Raji (cell line): ENCODE results near the gene INSYN2B.

Experiments
- POLR2A ChIP-seq: IDR thresholded peaks from 2 replicates; pipeline ENCODE4 v1.6.1; 2011; ENCODE audit warnings: low read depth, low read length, control low read depth; ENCODE audit not compliant: insufficient read depth

Gene INSYN2B

DNA sequence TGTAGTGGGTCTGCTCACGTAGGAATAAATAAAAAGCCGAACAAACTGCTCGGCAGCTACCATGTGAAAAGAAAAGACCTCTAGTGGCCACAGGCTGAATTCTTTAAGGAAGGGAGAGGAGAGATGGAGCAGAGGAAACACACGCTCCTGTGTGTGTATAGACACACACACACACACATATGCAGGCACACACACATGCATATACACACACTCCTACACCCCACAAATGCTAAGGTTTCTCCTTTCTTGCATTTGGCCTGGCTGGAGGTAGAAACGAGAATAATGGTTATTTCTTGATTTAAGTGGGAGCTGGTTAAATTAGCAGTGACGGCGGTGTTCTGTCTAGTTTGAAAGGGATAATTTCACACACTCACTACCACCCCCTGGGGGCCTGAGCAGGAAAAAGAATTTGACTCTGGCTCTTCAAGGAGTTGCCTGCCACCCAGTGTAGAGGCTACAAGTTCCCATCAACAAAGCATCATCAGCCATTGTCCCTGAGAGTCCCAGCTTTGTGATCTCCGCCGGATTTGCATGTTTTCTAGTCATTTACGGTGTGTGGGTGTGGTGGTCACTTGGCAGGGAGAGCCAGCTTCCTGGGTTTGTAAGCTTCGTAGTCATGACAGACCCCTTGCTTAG, at the start of gene INSYN2B:
INSYN2B (minus strand) TSS at position 78 of the 636 bp plus-strand sequence. CDS start 96,597 bp downstream, outside the sequence.
- TF ChIP-seq POLR2A, result no peak

DNA sequence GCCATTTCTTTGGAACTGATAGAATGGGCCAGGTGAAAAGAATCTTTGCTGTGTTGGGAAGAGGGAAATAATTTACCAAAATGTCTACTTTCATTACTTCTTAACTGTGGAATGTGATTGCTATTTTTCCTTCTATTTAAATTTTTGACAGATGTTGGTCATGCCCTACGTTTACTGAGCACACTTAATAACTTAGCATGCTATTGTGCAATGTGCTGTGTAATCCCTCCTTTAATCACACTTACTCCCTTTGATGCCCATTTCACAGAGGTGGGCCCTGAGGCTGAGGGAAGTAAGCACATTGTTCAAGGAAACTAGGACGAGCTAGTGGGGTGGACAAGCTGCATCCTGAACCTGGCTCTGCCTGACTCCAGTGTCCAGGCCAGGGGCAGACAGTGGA, 47.8 kb upstream of the INSYN2B start:
- no peak for TF ChIP-seq POLR2A

DNA sequence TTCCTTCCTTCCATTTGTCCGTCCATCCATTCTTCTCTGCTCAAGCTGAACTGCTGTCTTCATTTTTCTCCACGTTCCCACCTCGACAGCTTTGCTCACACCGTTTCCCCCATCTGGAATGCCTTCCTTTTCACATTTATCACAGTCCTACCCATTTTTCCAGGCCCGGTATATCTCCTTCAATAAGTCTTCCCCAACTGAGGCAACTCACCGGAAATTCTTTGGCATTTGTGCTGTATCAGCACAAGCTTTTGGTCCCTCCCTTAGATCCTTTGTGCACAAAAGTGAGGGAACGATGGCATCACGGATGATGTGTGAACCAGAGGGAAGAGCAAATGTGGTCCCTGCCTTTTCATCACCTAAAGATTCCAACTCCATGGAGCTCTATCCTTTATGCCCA, 45.6 kb upstream of the INSYN2B start:
- TF ChIP-seq POLR2A, result no peak

DNA sequence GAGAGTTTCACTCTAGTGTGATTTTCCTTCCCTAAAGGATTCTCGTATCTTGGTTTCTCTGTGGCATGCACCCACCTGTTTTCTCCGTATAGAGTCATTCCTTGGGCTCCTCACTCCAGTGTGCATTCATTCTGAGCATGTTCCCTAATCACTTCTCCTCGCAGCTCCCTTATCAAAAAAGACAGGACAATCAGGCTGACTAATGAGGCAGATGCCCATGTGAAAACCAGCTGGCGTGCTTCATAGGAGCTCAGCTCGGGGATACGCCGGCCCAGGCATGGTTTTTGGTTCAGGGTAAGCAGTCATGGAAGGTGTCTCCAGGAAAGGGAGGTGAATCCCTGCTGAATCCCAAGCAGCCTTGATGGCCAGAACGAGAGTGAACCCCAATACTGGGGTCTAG, 41.2 kb upstream of the INSYN2B start:
- no peak for TF ChIP-seq POLR2A

DNA sequence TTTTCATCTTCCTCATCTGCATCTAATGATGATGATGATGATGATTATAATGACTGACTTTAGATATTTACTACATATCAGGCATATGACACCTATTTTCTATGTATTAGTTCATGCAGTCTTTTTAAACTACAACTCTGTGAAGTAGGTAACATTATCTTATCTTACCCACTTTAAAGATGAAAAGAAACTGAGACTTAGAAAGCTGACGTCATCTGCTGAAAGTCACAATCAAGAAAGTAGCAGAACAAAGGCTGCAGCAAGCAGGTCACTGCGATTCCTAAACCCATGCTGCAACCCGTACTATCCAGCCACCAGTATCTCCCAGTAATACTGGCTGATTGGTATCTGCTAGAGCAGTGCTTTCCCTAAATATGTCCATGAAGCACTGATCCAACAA, 40.1 kb upstream of the INSYN2B start:
- TF ChIP-seq POLR2A, result no peak

DNA sequence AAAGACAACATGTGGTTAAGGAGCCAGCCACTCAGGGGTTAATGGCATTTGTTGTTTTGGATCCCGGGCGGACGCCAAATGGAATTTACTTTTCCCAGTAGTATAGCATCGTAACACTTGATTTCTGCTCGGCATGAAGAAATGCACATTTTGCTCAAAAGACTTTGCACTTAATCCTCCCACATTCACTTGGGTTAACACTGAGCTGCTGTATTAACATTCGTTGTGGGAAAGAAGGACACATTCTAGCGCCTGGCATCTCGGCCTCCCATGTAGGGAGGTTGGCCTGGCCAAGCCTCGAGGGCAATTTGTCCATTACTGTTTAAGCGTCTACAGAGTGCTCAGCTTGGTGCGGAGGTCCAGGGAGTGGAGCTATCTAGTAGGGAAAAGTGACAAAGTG, 32.3 kb upstream of the INSYN2B start:
- no peak for TF ChIP-seq POLR2A

DNA sequence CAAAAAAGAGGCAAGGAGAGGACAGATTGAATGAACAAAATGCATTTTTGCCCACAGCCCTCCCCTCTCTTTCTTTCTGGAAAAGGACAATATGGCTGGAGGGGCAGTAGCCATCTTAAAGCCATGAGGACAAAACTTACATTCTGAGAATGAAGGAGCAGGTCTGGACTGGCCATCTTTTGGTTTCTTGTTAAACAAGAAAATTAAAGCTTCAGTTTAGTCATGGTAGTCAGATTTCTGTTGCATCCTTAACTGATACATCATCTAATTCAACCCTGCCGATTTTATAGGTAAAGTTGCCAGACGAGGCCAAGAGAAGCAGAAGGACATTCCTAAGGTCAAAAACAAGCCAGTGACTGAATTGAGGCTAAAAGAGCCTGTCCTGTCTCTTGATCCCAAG, 31.5 kb upstream of the INSYN2B start:
- no peak for TF ChIP-seq POLR2A

DNA sequence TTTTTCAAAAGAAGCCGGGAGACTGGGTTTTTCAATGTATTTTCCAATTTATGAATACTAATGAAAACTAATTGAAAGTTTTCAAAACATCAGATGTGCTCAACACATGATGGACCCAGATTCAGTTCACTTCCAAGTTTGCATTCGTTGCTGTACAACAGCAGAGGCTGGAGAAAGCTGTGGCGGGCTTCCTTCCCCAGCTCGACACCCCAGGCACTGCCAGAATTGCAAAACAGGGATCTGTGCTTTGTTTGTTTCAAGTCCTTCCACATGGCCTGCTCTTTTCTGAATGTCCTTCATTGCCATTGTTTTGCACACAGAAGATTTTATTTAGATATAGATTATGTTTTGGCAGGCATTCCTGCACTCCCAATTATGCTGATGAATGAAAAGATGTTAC, 30.3 kb upstream of the INSYN2B start:
- no peak for TF ChIP-seq POLR2A

DNA sequence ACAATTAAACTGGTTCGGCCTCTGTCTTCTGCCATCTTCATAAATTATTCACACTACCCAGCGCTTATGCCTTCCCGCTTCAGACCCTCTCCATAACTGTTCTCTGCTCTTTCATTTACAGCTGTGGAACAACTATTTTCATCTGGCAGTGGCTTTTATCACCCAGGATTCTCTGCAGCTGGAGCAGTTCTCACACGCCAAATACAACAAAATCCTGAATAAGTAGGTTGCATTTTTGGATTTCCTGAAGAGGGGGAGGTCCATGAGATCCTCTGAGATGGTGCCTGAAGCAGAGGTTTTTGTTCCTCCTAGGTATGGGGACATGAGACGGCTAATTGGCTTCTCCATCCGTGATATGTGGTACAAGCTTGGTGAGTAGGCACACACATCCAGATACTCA, 28.1 kb upstream of the INSYN2B start:
- no peak for TF ChIP-seq POLR2A

DNA sequence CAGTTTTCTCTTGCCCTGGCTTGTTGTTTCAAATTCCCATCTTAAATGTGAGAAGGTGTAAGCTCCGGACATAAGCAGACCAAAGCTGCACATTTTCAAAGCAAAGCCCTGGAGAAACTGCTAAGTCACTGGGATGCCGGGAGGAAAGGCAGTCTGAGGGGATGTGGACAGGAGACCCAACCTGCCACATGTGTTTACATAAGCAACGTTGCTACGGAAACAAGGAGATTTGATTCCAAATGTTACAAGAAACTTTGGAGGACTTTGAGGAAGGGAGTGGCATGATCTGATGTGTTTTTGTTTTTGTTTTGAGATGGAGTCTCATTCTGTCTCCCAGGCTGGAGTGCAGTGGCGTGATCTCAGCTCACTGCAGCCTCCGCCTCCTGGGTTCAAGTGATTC, 25.7 kb upstream of the INSYN2B start:
- TF ChIP-seq POLR2A, result no peak

DNA sequence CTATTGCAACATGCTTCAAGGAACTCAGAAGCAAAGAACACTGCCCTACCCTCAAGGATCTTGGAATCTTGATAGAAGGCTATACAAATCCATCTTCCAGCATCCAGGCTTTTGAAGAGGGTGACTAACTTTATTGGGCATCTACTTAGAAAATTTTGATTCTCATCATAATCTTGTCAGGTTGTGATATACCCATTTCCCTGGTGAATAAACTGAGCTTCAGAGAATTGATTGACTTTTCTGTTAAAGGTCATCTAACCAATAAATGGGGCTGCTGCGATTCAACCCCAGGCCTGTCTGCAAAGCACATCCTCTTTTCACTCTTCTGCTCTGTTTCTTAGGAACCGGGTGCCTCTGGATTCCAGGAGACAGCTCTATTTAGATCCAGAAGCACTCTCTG, 19.9 kb upstream of the INSYN2B start:
- no peak for TF ChIP-seq POLR2A

DNA sequence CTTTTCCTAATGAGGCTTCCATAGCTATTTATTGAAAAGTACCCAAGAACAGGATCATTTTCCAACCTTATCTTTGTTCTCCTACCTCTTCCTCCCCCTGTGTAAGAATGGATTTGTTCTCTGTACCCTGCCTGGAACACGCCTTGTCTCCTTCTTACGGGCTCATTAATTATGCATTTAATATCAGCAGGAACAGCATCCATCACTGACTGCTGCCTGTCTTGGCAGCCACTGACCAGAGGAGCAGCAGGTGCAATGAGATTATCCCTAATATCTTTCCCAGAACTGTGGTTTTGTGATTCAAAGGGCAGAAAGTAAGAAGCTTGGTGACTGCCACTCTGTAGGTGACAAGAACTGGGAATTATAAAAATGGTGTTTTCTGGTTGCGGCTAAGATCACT, 19.3 kb upstream of the INSYN2B start:
- no peak for TF ChIP-seq POLR2A

DNA sequence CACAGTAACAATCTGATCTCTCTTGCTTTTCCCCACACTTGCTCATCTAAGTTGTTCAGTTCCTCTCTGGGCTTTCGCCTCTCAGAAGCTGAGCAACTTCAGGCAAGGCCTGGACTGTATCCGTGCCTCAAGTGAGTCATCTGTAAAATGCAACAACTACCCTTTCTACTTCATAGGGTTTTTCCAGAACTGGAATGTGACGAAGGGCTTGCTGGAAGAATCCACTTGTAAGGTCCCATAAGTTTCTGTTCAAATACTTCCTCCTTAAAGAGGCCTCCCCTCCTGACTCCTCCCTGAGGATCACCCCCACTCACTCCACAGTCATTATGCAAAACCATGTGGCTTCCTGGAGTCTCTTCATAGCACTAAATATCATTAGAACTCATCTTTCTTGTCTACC, 17.5 kb upstream of the INSYN2B start:
- no peak for TF ChIP-seq POLR2A

DNA sequence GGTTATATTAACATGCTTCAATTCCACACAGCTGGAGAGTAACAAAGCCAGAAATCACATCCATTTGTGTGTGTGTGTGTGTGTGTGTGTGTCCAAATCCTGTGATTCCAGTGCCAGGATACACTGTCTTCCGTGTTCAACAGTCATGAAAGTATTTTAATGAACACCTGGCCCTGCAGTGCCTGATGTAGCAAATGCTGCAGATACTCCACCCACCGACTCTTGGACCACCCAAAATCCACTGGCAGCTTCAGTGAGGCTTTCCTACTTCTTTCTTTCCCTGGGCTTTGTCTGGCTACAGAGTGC, 13.1 kb upstream of the INSYN2B start:
- no peak for TF ChIP-seq POLR2A

DNA sequence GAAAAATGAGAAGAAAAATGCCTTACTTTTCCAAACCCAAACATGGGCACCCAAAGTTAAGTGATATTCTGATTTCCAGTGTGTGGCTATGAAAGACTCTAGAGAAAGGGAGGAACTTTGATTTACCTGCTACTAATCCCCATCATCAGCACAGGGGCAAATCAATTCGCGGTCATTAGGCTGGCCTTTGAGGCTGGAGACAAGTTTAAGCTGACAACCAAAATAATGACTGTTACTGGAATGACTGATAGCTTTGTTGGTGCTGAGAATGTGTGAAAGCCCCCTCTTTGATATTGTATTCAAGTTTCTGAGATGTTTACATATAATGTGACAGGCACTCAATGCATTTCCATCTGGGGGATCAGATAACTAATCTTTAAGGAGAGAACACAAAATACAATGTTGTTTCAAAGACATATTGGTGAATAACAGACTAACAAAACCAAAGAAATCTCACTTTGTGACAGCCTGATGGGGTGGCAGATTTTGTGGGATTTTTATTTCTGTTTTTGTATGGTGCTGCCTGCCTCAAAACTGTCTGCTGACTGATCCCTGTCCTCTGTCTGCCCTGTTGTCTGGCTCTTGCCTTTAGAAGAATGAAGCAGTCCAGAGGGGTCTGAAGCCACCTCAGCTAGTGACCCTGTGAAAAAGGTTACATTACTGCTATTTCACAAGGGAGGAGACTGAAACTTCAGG, 12.6 kb upstream of the INSYN2B start:
- no peak for TF ChIP-seq POLR2A

DNA sequence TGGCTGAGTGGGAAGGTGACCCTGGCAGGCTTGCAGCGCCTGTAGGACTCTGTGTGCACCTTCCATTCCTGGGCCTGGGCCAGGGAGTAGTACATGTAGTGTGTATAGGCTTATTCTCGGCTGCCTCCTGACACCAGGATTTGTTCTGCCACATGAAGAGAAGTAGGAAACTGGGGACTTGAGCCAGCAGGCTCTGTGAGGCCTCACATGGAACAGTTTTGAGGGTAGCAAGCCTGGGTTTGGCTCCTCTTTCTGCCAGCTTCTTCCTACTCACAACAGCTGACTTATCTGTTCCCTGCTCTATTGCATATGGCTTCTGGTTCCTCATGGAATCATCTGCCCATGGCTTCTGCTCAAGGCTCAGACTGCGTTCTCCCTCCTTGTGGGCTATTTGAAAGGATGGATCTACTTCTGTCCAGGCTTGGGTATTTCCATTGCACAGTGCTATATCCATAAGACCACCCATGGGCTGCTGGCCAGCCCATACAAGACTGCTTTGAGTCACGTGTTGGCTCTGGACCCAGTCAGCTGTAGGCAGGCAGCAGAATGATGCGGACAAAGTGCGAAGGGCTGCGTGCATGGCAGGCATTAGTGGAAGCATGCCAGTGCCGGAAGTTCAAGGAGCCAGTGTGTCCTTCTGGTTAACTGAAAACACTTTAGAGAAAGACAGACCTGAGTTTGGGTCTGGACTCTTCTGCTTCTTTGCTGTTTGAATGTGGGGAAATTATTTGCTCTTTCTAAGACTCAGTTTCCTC, 11.0 kb upstream of the INSYN2B start:
- TF ChIP-seq POLR2A, result no peak
